ENCODE results near the gene WHRN.

- TF ChIP-seq POLR2AphosphoS5 (IDR thresholded peaks at IDR 0.05; ENCODE audit: borderline replicate concordance, low read depth, low read length) = no peak
- TF ChIP-seq EZH2 (IDR thresholded peaks at IDR 0.05) = no peak
- no peak for TF ChIP-seq FOXP2 (optimal IDR thresholded peaks at IDR 0.05; ENCODE audit: control extremely low read depth, extremely low read length, insufficient read depth)
Measured at GRCh38 chr9:114461468-114461867, 43.8 kb downstream of the WHRN start.

All from SK-N-MC (cell line).